ENCODE data around the gene TMEM30B.
"Not testable (repeated sequence)": the region's sequence is repeated elsewhere in the genome, so short reads cannot be mapped to it uniquely, and the experiment has no call there.

TMEM30B gene

GRCh38 chr14:61325166-61325565 is 44.0 kb upstream of the TMEM30B start:
- TF ChIP-seq CTCF (conservative IDR thresholded peaks at IDR 0.05; ENCODE audit: low read depth, low read length), result no peak
- DNase-seq (ENCODE audit: low read depth), result no peak
- H3K4me3 ChIP-seq (ENCODE audit: low read length), result no peak overlapping the region

GRCh38 chr14:61323970-61324369 is 42.8 kb upstream of the TMEM30B start:
- no peak for TF ChIP-seq CTCF (conservative IDR thresholded peaks at IDR 0.05; ENCODE audit: low read depth, low read length)
- no peak for DNase-seq (ENCODE audit: low read depth)
- H3K4me3 ChIP-seq (ENCODE audit: low read length), result no peak overlapping the region

GRCh38 chr14:61322799-61323290 is 41.7 kb upstream of the TMEM30B start:
- DNase-seq (ENCODE audit: low read depth), result no peak
- no peak for TF ChIP-seq CTCF (conservative IDR thresholded peaks at IDR 0.05; ENCODE audit: low read depth, low read length)
- H3K4me3 ChIP-seq (ENCODE audit: low read length), result peak overlapping the region; percentile 44

- no peak for DNase-seq (ENCODE audit: low read depth)
- TF ChIP-seq CTCF (conservative IDR thresholded peaks at IDR 0.05; ENCODE audit: low read depth, low read length), result no peak
- H3K4me3 ChIP-seq (ENCODE audit: low read length), result peak overlapping the region; percentile 44
Observed at GRCh38 chr14:61322011-61322798, 41.1 kb upstream of the TMEM30B start.

GRCh38 chr14:61321385-61322010 is 40.4 kb upstream of the TMEM30B start, which contains the start of gene PRKCH:
TSS of gene PRKCH (plus strand) at chr14:61321579. CDS start at chr14:61322102, 523 bp downstream.
- TF ChIP-seq CTCF (conservative IDR thresholded peaks at IDR 0.05; ENCODE audit: low read depth, low read length), result no peak
- no peak for DNase-seq (ENCODE audit: low read depth)
- peak within 1 kb of the TSS; percentile 44 for H3K4me3 ChIP-seq (ENCODE audit: low read length)

GRCh38 chr14:61320806-61321384 is 39.8 kb upstream of the TMEM30B start:
- DNase-seq (ENCODE audit: low read depth), result no peak
- TF ChIP-seq CTCF (conservative IDR thresholded peaks at IDR 0.05; ENCODE audit: low read depth, low read length), result no peak
- peak overlapping the region; percentile 44 for H3K4me3 ChIP-seq (ENCODE audit: low read length)

- not testable (repeated sequence) for DNase-seq (ENCODE audit: low read depth); H3K4me3 ChIP-seq (ENCODE audit: low read length)
Observed at GRCh38 chr14:61320170-61320569, 39.0 kb upstream of the TMEM30B start.
